ENCODE measurements around the gene C20orf204.
"Not testable (repeated sequence)": the region's sequence is repeated elsewhere in the genome, so short reads cannot be mapped to it uniquely, and the experiment has no call there.

Gene C20orf204

GRCh38 chr20:64035933-64036345 is at the start of gene C20orf204:
Gene C20orf204, plus strand, starts transcription at chr20:64036182. Its CDS starts 142 bp downstream, at chr20:64036324.
- DNase-seq, result no peak

GRCh38 chr20:64000906-64001305 is 35.1 kb upstream of the C20orf204 start:
- DNase-seq, result no peak

- no peak for DNase-seq
Measured at GRCh38 chr20:64001607-64002011, 34.4 kb upstream of the C20orf204 start.

GRCh38 chr20:64003960-64004725 is 31.8 kb upstream of the C20orf204 start:
- no peak for DNase-seq

- no peak for DNase-seq
Measured at GRCh38 chr20:64005394-64005793, 30.6 kb upstream of the C20orf204 start.

- DNase-seq, result no peak
Measured at GRCh38 chr20:64006490-64006889, 29.5 kb upstream of the C20orf204 start.

GRCh38 chr20:64006902-64007301 is 29.1 kb upstream of the C20orf204 start:
- no peak for DNase-seq

GRCh38 chr20:64009811-64010387 is 26.1 kb upstream of the C20orf204 start:
- no peak for DNase-seq

GRCh38 chr20:64010711-64011237 is 25.2 kb upstream of the C20orf204 start:
- DNase-seq, result no peak

GRCh38 chr20:64011366-64011779 is 24.6 kb upstream of the C20orf204 start:
- no peak for DNase-seq

GRCh38 chr20:64012385-64013154 is 23.4 kb upstream of the C20orf204 start:
- DNase-seq, result not testable (repeated sequence)

- DNase-seq, result no peak
Measured at GRCh38 chr20:64015635-64016034, 20.3 kb upstream of the C20orf204 start.

- DNase-seq, result no peak
Measured at GRCh38 chr20:64021124-64021975, 14.6 kb upstream of the C20orf204 start.

- no peak for DNase-seq
Measured at GRCh38 chr20:64022671-64023360, 13.2 kb upstream of the C20orf204 start.

- DNase-seq, result no peak
Measured at GRCh38 chr20:64023361-64024140, 12.4 kb upstream of the C20orf204 start.

GRCh38 chr20:64024141-64024990 is 11.6 kb upstream of the C20orf204 start:
- no peak for DNase-seq

GRCh38 chr20:64025101-64025825 is 10.7 kb upstream of the C20orf204 start:
- no peak for DNase-seq

- DNase-seq, result no peak
Measured at GRCh38 chr20:64025826-64026412, 10.1 kb upstream of the C20orf204 start.
